SKM-1 (cell line): ENCODE measurements around the gene GNPTAB.
"Not testable (repeated sequence)": the region's sequence is repeated elsewhere in the genome, so short reads cannot be mapped to it uniquely, and the experiment has no call there.

Source experiments
- DNase-seq: peaks from one replicate; lab custom pipeline; 2025; ENCODE audit not compliant: unreplicated experiment; lab: John Stamatoyannopoulos, UW

The GNPTAB gene

GRCh38 chr12:101740566-101740965, 90.2 kb downstream of the GNPTAB start:
- no peak for DNase-seq

DNA sequence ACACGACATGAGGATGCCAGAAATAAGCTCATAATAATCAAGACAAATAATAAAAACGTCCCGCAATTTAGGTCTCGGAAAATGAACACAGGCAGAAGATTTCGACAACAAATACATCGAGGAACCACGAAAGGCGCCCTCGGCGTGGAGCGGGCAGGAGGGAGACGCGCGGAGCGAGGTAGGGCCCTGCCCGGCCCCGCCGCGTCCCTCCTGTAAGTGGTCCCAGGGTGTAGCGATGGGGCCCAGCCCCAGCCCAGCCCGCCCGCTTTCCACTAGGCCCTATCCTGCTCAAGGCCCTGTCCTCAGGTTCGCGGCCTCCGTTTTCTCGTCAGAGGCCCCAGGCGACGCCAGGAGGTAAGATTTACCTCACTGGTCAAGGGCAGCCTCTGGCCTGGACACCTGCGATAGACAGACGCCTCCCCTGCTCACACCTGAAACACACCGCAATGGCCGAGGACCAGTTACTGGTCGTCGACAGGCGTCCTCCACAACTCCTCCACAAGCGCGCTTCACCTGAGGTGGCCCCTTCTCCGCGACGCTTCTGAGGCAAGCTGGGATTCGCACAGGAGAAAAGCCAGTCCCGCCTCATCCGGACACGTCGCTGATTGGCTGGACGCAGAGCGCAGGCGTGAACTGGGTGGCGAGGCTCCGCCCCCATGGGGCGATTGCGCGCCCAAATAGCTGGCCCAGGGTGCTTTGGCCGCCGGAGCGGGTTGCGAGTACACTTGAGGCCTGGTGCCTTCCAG, 91.7 kb downstream of the GNPTAB start, which contains the start of gene SYCP3:
SYCP3 (minus strand) TSS at position 543 of the 746 bp plus-strand sequence. CDS start 1,527 bp downstream, outside the sequence.
- no peak for DNase-seq

DNA sequence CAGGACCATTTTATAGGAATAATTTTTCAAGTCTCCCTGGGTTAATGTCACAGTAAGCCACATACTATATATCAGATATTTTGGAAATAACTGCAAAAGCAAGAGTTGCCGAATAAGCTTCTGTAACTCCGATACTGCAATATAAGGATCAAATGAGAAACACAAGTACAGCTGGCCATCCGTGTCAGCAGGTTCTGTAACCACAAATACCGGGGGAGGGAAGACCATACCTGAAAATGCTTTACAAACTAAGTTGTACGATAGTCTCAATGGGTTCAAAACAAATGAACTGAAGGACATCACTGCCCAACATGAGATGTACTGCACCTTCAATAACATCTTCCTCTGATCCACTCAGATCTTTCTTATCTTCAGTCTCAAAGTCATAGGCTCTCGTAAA, 93.3 kb downstream of the GNPTAB start:
- DNase-seq: no peak

GRCh38 chr12:101734482-101734881, 96.3 kb downstream of the GNPTAB start:
- not testable (repeated sequence) for DNase-seq

DNA sequence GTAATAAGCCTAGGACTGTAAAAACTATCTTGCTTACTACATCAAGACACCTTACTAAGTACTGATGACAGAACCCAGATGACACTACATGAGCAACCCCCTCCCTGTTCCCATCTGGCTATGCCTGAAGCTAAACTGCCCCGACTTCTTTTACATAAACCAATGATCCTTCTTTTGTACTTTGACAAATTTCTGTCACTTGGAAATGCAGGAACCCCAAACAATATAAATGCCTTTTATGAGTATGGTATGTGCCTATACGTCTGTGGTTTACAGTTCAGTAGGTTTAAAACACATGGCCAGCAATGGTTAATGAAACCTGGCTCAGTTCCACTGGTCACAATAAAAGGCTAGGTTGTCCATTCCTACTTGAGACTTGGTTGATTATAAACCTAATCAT, 97.6 kb downstream of the GNPTAB start:
- DNase-seq: no peak

DNA sequence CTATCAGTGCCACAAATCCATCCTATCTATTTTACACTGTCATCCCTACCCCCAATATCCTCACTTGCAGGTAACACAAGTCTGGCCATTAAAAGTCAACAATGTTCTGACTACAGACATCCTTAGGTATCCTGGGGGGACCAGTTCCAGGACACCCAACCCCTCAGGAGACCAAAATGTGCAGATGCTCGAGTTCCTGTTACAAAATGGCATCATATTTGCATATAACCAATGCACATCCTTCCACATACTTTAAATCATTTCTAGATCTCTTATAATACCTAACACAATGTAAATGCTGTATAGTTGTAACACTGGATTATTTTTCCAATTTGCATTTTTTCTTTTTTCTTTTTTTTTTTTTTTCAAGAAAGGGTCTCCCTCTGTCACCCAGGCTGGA, 98.4 kb downstream of the GNPTAB start:
- DNase-seq: no peak

DNA sequence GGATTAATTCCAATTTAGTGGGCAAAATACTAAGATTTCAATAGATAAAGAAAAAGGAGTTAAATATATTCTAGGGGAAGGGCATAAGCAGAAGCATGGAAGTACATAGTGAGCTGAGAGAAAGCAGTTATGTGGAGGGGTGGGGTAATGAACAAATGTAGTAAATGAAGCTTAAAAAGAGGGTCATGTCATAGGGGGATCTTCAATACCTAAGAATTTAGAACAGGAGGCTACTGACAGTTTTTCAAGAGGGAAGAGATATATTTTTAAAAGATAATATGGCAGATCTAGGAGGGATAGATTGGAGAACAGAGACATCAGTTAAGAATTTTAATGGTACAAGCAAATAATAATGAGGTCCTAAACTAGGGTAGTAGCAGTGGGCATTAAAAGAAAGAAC, 100.9 kb downstream of the GNPTAB start:
- DNase-seq: no peak

DNA sequence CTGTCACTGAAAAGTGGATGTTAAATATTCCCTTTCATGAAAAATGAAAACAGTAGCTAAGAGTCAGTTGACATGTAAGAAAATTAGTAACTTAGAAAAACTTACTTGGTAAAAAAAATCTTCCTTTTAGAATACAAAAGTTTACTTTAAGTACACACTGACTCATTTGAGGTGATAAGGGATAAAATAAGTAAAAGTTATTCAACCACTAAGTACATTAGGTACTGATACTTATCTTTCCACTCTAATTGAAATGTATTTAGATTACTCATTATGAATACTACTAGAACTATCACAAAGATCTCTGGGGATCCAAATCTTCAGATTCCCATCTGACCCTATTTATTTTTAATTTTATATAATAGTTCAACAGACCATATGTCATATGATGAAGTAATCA, 103.7 kb downstream of the GNPTAB start:
- DNase-seq: no peak

- no peak for DNase-seq
Observed at GRCh38 chr12:101722392-101722791, 108.4 kb downstream of the GNPTAB start.

DNA sequence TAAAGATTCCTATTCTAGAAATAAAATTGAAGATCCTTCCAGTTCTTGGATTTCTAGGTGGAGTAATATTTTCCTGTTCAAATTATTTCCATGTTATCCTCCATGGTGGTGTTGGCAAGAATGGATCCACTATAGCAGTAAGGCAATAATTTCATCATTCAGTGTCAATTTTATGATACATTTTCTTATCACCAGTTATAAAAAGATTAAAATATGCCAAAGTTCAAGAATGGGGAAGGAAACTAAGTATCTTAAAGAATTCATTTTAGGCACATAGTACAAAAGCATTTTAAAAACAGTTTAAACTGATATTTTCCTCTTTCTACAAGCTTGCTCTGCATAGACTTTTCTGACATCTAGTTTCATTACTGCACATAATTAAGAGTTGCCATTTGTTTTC, 110.6 kb downstream of the GNPTAB start:
- no peak for DNase-seq

DNA sequence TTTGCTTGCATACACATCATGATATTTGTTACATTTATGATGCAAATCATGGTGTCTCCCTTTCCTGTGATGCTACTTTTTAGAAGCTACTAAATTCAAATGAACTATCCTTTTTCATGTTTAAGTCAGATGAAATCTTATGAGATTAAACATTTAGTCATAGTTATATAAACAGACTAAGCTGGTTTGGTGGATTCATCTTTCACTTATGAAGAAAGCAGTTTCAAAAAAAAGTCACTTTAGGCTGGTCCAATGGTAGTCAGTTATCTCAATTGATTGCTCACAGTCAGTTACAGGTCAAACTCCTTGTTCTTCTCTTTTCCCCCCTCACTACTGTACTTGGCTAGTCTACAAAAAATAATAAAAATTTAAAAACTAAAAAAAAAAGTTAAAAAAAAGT, 111.2 kb downstream of the GNPTAB start:
- no peak for DNase-seq

- DNase-seq: peak; percentile 17
Observed at GRCh38 chr12:101714877-101715444, 115.8 kb downstream of the GNPTAB start.

GRCh38 chr12:101713930-101714329, 116.8 kb downstream of the GNPTAB start:
- DNase-seq: no peak

GRCh38 chr12:101713059-101713682, 117.6 kb downstream of the GNPTAB start:
- DNase-seq: no peak

GRCh38 chr12:101710288-101710687, 120.5 kb downstream of the GNPTAB start:
- no peak for DNase-seq

GRCh38 chr12:101707131-101707782, 123.5 kb downstream of the GNPTAB start:
- no peak for DNase-seq

- no peak for DNase-seq
Observed at GRCh38 chr12:101706403-101706802, 124.4 kb downstream of the GNPTAB start.

GRCh38 chr12:101703487-101703886, 127.3 kb downstream of the GNPTAB start:
- no peak for DNase-seq

DNA sequence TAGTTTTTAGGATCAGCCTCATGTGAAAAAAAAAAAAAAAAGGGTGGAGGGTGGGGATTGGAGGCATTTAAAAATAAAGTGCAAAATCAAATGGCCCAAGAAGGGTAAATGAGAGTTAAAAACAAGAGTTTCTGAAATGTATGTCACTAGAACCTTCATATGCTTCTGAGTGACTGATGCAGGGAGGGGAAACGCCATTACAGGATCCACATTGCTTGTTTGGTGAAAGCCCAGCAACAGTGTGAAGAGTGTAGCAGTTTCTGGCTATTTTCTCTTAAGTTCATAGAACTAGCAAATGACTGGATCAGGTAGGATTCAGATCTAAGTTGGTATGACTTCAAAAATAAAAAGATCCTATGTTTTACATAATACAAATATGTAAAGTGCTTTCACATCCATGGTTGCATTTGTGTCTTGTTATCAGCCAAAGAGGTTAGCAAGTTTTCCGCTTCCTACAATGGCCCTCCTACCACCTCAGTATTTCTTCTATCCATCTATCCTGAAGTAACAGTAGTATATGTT, 130.4 kb downstream of the GNPTAB start:
- DNase-seq: no peak

DNA sequence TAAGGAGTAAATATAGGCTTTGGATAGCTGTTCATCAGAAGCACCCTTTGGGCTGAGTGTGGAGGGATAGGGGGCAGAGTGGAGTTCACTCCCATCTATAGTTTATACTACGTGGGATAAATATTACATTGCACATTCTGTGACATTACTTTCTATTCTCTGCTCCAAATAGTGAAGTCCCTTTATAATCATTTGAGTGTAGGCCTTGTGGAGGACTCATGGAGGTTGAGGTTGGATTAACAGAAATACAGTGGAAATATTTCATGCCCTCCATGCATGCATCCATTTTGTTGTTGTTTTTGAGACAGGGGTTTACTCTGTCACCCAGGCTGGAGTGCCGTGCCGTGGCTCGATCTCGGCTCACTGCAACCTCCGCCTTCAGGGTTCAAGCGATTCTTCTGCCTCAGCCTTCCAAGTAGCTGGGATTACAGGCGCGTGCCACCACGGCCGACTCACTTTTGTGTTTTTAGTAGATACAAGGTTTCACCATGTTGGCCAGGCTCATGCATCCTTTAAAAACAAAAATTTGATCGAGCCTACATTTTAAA, 131.9 kb downstream of the GNPTAB start:
- no peak for DNase-seq
